CD8-positive, alpha-beta memory T cell (primary cell): Measurements from ENCODE around the gene NFE2L3. TPM values are rescaled to one million over a fixed set of nuclear protein-coding genes. Genes with fewer than 3 reads are reported as not detected.
"Not testable (repeated sequence)": the region's sequence is repeated elsewhere in the genome, so short reads cannot be mapped to it uniquely, and the experiment has no call there.

Experiments
- CTCF ChIA-PET: fragments of 350-600 bp; sonication (Branson Sonifier 250); formaldehyde crosslinking; loops from one replicate; lab custom pipeline; 2021; ENCODE audit warnings: antibody characterized with exemption; lab: Charles Lee
- POLR2A ChIA-PET: fragments of 350-600 bp; sonication (Branson Sonifier 250); formaldehyde crosslinking; loops from one replicate; lab custom pipeline; 2021; ENCODE audit warnings: antibody characterized with exemption; lab: Charles Lee
- DNase-seq, 5 donors: peaks; one replicate each; pipeline versions ENCODE4 v3.0.0 to v3.0.0-alpha.2; 2020 to 2022; ENCODE audit warnings: mixed read lengths in 1 of 5
- H3K27ac ChIP-seq: one replicate; pipeline ENCODE4 v1.7.0; 2013; ENCODE audit warnings: low read depth, mild to moderate bottlenecking, low read length, moderate library complexity
- H3K27me3 ChIP-seq: 2 replicates; pipeline ENCODE4 v1.7.0; 2013; ENCODE audit warnings: low read length, mild to moderate bottlenecking; ENCODE audit not compliant: insufficient read depth, poor library complexity, severe bottlenecking
- H3K36me3 ChIP-seq: 2 replicates; pipeline ENCODE4 v1.7.0; 2013; ENCODE audit warnings: mild to moderate bottlenecking, low read length, moderate library complexity; ENCODE audit not compliant: insufficient read depth
- H3K4me1 ChIP-seq: 2 replicates; pipeline ENCODE4 v1.7.0; 2013; ENCODE audit warnings: mild to moderate bottlenecking, low read length, moderate library complexity; ENCODE audit not compliant: insufficient read depth
- H3K4me3 ChIP-seq: 2 replicates; pipeline ENCODE4 v1.7.0; 2013; ENCODE audit warnings: mild to moderate bottlenecking, low read length
- H3K9me3 ChIP-seq: 2 replicates; pipeline ENCODE4 v1.7.0; 2013; ENCODE audit warnings: mild to moderate bottlenecking, low read length
- H3K27ac Mint-ChIP-seq, 8 donors: one replicate each; pipeline ENCODE4 v1.8.0; 2020 to 2021; ENCODE audit warnings: mixed read lengths in 8 of 8, mild to moderate bottlenecking in 6 of 8, inconsistent platforms in 3 of 8, moderate library complexity in 3 of 8
- H3K27me3 Mint-ChIP-seq, 2 donors: one replicate each; pipeline ENCODE4 v1.8.0; 2020 to 2021; ENCODE audit warnings: mixed read lengths in 2 of 2, mild to moderate bottlenecking in 1 of 2, moderate library complexity in 1 of 2
- H3K36me3 Mint-ChIP-seq, 3 donors: one replicate each; pipeline ENCODE4 v1.8.0; 2020 to 2021; ENCODE audit warnings: mixed read lengths in 3 of 3, inconsistent platforms in 1 of 3, mild to moderate bottlenecking in 1 of 3
- H3K4me1 Mint-ChIP-seq, 3 donors: one replicate each; pipeline ENCODE4 v1.8.0; 2020 to 2021; ENCODE audit warnings: mixed read lengths in 3 of 3, inconsistent platforms in 1 of 3, mild to moderate bottlenecking in 1 of 3
- H3K4me3 Mint-ChIP-seq, 7 donors: one replicate each; pipeline ENCODE4 v1.8.0; 2020 to 2021; ENCODE audit warnings: mixed read lengths in 7 of 7, mild to moderate bottlenecking in 6 of 7, moderate library complexity in 4 of 7, inconsistent platforms in 2 of 7
- H3K9me3 Mint-ChIP-seq, 5 donors: one replicate each; pipeline ENCODE4 v1.8.0; 2020 to 2022; ENCODE audit warnings: mixed read lengths in 5 of 5, mild to moderate bottlenecking in 3 of 5, moderate library complexity in 2 of 5, inconsistent platforms in 1 of 5
- polyA plus RNA-seq: library from polyadenylated mRNA; unstranded; fragments of 300-500 nt; fragmentation: Illumina TruSeq; gene quantifications from one replicate; pipeline ENCODE4 v1.2.3, GENCODE V29; 2021
- total RNA-seq, 2 experiments: library from RNA; stranded (reverse); gene quantifications; one replicate each; pipeline ENCODE4 v1.2.3, GENCODE V29; 2021

Gene NFE2L3
- total and polyA plus RNA-seq, 3 experiments from 2014 or later, result 6.5 to 47.4 (median 43.5) TPM

GRCh38 chr7:26148307-26148700 lies 3.7 kb upstream of the NFE2L3 start:
- DNase-seq, CTCF ChIA-PET, H3K27me3 Mint-ChIP-seq, H3K27ac ChIP-seq, H3K4me3 Mint-ChIP-seq, H3K36me3 Mint-ChIP-seq, POLR2A ChIA-PET, H3K27ac Mint-ChIP-seq, H3K4me3 ChIP-seq, H3K9me3 ChIP-seq, H3K27me3 ChIP-seq, H3K9me3 Mint-ChIP-seq, H3K36me3 ChIP-seq: not testable (repeated sequence)
- peaks cover 16 to 20% (median 19%) of the 10 kb centered on the region in 3 donors for H3K4me1 Mint-ChIP-seq
- H3K4me1 ChIP-seq, result peaks cover 14% of the 10 kb centered on the region

- Histone ChIP-seq H3K27me3 (no peaks in the 10 kb centered on the region), H3K36me3 (no peaks in the 10 kb centered on the region), H3K27ac (no peak overlapping the region), H3K4me3 (no peak overlapping the region), H3K9me3 (no peaks in the 10 kb centered on the region), H3K4me1 (peaks cover 25% of the 10 kb centered on the region)
- Mint-ChIP-seq H3K36me3 (peaks cover 0 to 9% (median 0%) of the 10 kb centered on the region in 3 donors), H3K27me3 (peaks cover 3% of the 10 kb centered on the region in 2 donors), H3K27ac (no peak overlapping the region), H3K9me3 (peaks cover 0 to 2% (median 0%) of the 10 kb centered on the region in 5 donors), H3K4me3 (no peak overlapping the region), H3K4me1 (peaks cover 28 to 32% (median 30%) of the 10 kb centered on the region in 3 donors)
- no peak for DNase-seq
- CTCF ChIA-PET, result no interaction called here
- POLR2A ChIA-PET, result interaction anchor here (0.5 kb wide), 1 partner anchor 45 kb away, joined by 8 read pairs; no protein-coding TSS in a partner anchor
These were observed 2.5 kb upstream of the NFE2L3 start for GRCh38 chr7:26149391-26149977.

GRCh38 chr7:26151096-26151495 lies 902 bp upstream of the NFE2L3 start:
- Mint-ChIP-seq H3K4me3 (peak overlapping the region; percentile 85 to 97 (median 92)), H3K27ac (peak overlapping the region; percentile 72 to 97 (median 90)), H3K36me3 (peaks cover 0 to 9% (median 0%) of the 10 kb centered on the region in 3 donors), H3K27me3 (peaks cover 0 to under 1% of the 10 kb centered on the region in 2 donors), H3K4me1 (peaks cover 40 to 48% (median 44%) of the 10 kb centered on the region in 3 donors), H3K9me3 (peaks cover 0 to 2% (median 0%) of the 10 kb centered on the region in 5 donors)
- H3K27ac ChIP-seq, result no peak overlapping the region
- ChIA-PET POLR2A (interaction anchor here (1.2 to 2.6 kb wide), 4 partner anchors 22 to 53 kb away, joined by 3 to 55 read pairs (median 8); partner anchors contain the start of genes CBX3 and HNRNPA2B1), CTCF (interaction anchor here (1.2 to 2.8 kb wide), 8 partner anchors 10 to 256 kb away, joined by 3 to 31 read pairs (median 8); no protein-coding TSS in a partner anchor)
- peak in 1 of 5 donors; percentile 58 for DNase-seq
- no peaks in the 10 kb centered on the region for H3K27me3 ChIP-seq
- H3K4me1 ChIP-seq, result peaks cover 39% of the 10 kb centered on the region
- H3K36me3 ChIP-seq, result no peaks in the 10 kb centered on the region
- H3K9me3 ChIP-seq, result no peaks in the 10 kb centered on the region
- H3K4me3 ChIP-seq, result no peak overlapping the region

GRCh38 chr7:26151650-26151952 lies 397 bp upstream of the NFE2L3 start:
- Mint-ChIP-seq H3K9me3 (peaks cover 0 to 2% (median 0%) of the 10 kb centered on the region in 5 donors), H3K27me3 (no peaks in the 10 kb centered on the region), H3K4me1 (peaks cover 45 to 53% (median 49%) of the 10 kb centered on the region in 3 donors), H3K36me3 (peaks cover 0 to 9% (median 0%) of the 10 kb centered on the region in 3 donors), H3K4me3 (peak overlapping the region; percentile 85 to 97 (median 92)), H3K27ac (peak overlapping the region; percentile 72 to 97 (median 90))
- peaks cover 45% of the 10 kb centered on the region for H3K4me1 ChIP-seq
- DNase-seq, result no peak
- no peaks in the 10 kb centered on the region for H3K9me3 ChIP-seq
- no peaks in the 10 kb centered on the region for H3K27me3 ChIP-seq
- H3K4me3 ChIP-seq, result peak overlapping the region; percentile 71
- no peaks in the 10 kb centered on the region for H3K36me3 ChIP-seq
- H3K27ac ChIP-seq, result peak overlapping the region; percentile 57
- ChIA-PET CTCF (interaction anchor here (1.0 to 2.8 kb wide), 14 partner anchors 10 to 257 kb away, joined by 3 to 31 read pairs (median 4); partner anchors contain the start of gene HNRNPA2B1), POLR2A (interaction anchor here (0.6 to 2.6 kb wide), 11 partner anchors 10 to 295 kb away, joined by 3 to 55 read pairs (median 5); partner anchors contain the start of genes CBX3 and HNRNPA2B1)

GRCh38 chr7:26152782-26153240 lies 813 bp downstream of the NFE2L3 start:
- ChIA-PET CTCF (interaction anchor here (1.1 to 2.8 kb wide), 9 partner anchors 9 to 74 kb away, joined by 3 to 31 read pairs (median 6); partner anchors contain the start of gene HNRNPA2B1), POLR2A (interaction anchor here (0.6 to 2.6 kb wide), 10 partner anchors 9 to 52 kb away, joined by 4 to 55 read pairs (median 5); partner anchors contain the start of genes CBX3 and HNRNPA2B1)
- H3K9me3 Mint-ChIP-seq, H3K36me3 ChIP-seq, H3K27me3 Mint-ChIP-seq, H3K9me3 ChIP-seq, H3K36me3 Mint-ChIP-seq, H3K27me3 ChIP-seq: not testable (repeated sequence)
- H3K4me3 Mint-ChIP-seq, result peak overlapping the region; percentile 88 to 99 (median 93)
- peak in 3 of 5 donors; percentile 31 to 53 (median 40) for DNase-seq
- Histone ChIP-seq H3K27ac (peak overlapping the region; percentile 15), H3K4me3 (peak overlapping the region; percentile 72), H3K4me1 (peaks cover 56% of the 10 kb centered on the region)
- peak overlapping the region; percentile 81 to 96 (median 93) for H3K27ac Mint-ChIP-seq
- peaks cover 50 to 65% (median 59%) of the 10 kb centered on the region in 3 donors for H3K4me1 Mint-ChIP-seq

GRCh38 chr7:26153241-26153822 lies 1.3 kb downstream of the NFE2L3 start:
- Mint-ChIP-seq H3K36me3 (peaks cover 0 to 9% (median 0%) of the 10 kb centered on the region in 3 donors), H3K4me1 (peaks cover 52 to 69% (median 64%) of the 10 kb centered on the region in 3 donors), H3K27me3 (no peaks in the 10 kb centered on the region), H3K27ac (peak overlapping the region; percentile 81 to 96 (median 93)), H3K9me3 (no peaks in the 10 kb centered on the region), H3K4me3 (peak overlapping the region; percentile 88 to 99 (median 93))
- Histone ChIP-seq H3K4me3 (peak overlapping the region; percentile 72), H3K4me1 (peaks cover 56% of the 10 kb centered on the region), H3K36me3 (no peaks in the 10 kb centered on the region), H3K9me3 (no peaks in the 10 kb centered on the region), H3K27me3 (no peaks in the 10 kb centered on the region), H3K27ac (peak overlapping the region; percentile 15)
- CTCF ChIA-PET, result no interaction called here
- no peak for DNase-seq
- POLR2A ChIA-PET, result interaction anchor here (1.6 to 3.7 kb wide), 2 partner anchors 14 to 41 kb away, joined by 8 to 12 read pairs; no protein-coding TSS in a partner anchor

- H3K4me1 ChIP-seq, result peaks cover 56% of the 10 kb centered on the region
- no peaks in the 10 kb centered on the region for H3K27me3 Mint-ChIP-seq
These were observed 2.1 kb downstream of the NFE2L3 start for GRCh38 chr7:26153823-26154783.

More at GRCh38 chr7:26153823-26154783, 2.1 kb downstream of the NFE2L3 start:
- H3K4me3 Mint-ChIP-seq, result peak overlapping the region; percentile 88 to 99 (median 93)
- H3K27me3 ChIP-seq, result no peaks in the 10 kb centered on the region
- H3K4me1 Mint-ChIP-seq, result peaks cover 56 to 77% (median 72%) of the 10 kb centered on the region in 3 donors
- no peaks in the 10 kb centered on the region for H3K36me3 ChIP-seq
- DNase-seq, result no peak
- H3K27ac Mint-ChIP-seq, result peak overlapping the region; percentile 60 to 96 (median 92)
- POLR2A ChIA-PET, result interaction anchor here (1.0 to 3.7 kb wide), 2 partner anchors 37 to 40 kb away, joined by 3 to 12 read pairs; no protein-coding TSS in a partner anchor
- peak overlapping the region; percentile 72 for H3K4me3 ChIP-seq
- CTCF ChIA-PET, result interaction anchor here (2.1 to 2.4 kb wide), 2 partner anchors 10 to 45 kb away, joined by 5 to 8 read pairs; no protein-coding TSS in a partner anchor
- H3K9me3 Mint-ChIP-seq, result no peaks in the 10 kb centered on the region
- no peak overlapping the region for H3K27ac ChIP-seq
- H3K9me3 ChIP-seq, result no peaks in the 10 kb centered on the region
- peaks cover 0 to 9% (median 0%) of the 10 kb centered on the region in 3 donors for H3K36me3 Mint-ChIP-seq
